ENCODE results near the gene CLIC5.

The CLIC5 gene

DNA sequence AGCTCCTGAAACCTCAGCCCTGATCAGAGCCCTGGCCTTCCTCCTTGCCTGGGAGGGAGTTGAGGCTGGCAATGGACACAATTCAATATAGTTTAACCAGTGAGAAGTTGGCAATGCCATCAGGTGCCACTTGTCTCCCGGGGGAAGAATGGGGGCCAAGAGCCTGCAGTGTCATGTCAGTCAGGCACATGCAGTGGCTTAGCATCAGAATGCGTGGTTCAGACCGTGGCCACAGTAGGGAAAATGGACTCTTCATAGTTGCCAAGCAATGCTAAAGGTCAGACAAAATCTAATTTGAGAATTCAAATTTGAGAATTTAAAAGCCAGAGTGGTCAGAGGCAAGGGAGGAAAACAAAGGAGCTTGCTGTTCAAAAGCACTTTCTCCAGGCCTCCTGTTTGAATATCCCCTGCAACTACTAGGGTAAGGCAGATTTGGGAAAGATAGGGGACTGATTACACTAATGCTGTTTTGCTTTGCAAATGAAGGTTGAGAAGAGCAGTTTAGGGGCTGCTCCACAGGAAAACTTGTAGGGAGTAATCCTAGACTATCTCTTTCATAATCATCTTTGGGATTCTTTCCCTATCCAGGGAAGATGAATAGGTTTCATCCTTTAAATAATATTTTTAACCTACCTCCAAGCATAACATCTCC, 33.1 kb upstream of the CLIC5 start:
- H3K27ac ChIP-seq, result no peak overlapping the region
- TF ChIP-seq ZFX (IDR thresholded peaks at IDR 0.05), result no peak
- TF ChIP-seq, protein P1, sequence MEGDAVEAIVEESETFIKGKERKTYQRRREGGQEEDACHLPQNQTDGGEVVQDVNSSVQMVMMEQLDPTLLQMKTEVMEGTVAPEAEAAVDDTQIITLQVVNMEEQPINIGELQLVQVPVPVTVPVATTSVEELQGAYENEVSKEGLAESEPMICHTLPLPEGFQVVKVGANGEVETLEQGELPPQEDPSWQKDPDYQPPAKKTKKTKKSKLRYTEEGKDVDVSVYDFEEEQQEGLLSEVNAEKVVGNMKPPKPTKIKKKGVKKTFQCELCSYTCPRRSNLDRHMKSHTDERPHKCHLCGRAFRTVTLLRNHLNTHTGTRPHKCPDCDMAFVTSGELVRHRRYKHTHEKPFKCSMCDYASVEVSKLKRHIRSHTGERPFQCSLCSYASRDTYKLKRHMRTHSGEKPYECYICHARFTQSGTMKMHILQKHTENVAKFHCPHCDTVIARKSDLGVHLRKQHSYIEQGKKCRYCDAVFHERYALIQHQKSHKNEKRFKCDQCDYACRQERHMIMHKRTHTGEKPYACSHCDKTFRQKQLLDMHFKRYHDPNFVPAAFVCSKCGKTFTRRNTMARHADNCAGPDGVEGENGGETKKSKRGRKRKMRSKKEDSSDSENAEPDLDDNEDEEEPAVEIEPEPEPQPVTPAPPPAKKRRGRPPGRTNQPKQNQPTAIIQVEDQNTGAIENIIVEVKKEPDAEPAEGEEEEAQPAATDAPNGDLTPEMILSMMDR (conservative IDR thresholded peaks at IDR 0.05), result no peak

GRCh38 chr6:46046558-46047174, 31.0 kb upstream of the CLIC5 start:
- no peak for TF ChIP-seq ZFX (IDR thresholded peaks at IDR 0.05)
- TF ChIP-seq, protein P1 (conservative IDR thresholded peaks at IDR 0.05), result no peak
- no peak overlapping the region for H3K27ac ChIP-seq

- no peak for TF ChIP-seq ZFX (IDR thresholded peaks at IDR 0.05)
- TF ChIP-seq, protein P1 (conservative IDR thresholded peaks at IDR 0.05), result no peak
- no peak overlapping the region for H3K27ac ChIP-seq
Measured at GRCh38 chr6:46044881-46045617, 29.4 kb upstream of the CLIC5 start.

DNA sequence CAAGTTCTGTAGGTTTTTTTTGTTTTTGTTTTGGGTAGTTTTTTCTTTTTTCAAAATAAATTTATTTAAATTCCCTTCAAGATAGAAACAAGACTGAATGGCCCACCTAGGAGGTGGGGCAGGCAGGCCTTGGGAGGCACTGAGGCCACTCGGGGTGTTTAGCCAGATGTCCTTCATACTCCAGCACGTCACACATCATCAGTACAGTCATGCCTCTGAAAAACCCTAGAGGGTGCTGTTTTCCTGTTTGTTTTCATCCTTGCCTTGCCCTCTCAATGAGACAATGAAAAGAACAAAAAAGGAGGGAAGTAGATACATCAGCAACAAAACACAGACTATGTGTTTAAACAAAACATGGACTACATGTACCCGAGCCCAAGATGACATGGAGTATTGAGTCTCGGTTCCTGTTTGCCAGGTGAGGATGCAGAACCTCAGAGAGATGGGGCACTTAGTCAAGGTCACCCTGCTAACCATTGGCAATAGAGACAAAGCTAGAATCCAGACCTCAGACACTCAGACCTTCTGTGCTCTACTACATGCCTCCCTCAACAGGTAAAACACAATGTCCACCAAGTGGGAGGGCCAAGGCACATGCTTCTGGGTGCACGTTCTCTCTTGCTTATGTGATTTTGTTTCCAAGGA, 26.8 kb upstream of the CLIC5 start:
- no peak for TF ChIP-seq ZFX (IDR thresholded peaks at IDR 0.05)
- TF ChIP-seq, protein P1 (conservative IDR thresholded peaks at IDR 0.05), result peak; percentile 85
- H3K27ac ChIP-seq, result no peak overlapping the region

DNA sequence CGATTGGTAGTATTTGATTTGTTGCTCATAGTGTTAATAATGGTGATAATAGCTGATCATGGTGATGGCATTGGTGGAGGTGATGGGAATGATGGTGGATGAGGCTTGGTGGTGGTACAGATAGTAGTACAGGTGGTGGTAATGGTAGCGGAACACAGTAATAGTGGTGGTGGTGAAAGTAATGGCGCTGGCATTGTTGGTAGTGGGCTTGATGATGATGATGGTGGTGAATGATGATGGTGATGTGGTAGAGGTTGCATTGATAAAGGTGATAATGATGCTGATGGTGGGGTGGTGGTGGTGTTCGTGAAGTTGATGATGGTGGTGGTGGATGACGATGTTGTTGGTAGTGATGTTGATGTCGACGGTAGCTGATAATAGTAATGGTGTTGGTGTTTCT, 24.6 kb upstream of the CLIC5 start:
- TF ChIP-seq, protein P1 (conservative IDR thresholded peaks at IDR 0.05), result no peak
- no peak for TF ChIP-seq ZFX (IDR thresholded peaks at IDR 0.05)
- no peak overlapping the region for H3K27ac ChIP-seq

DNA sequence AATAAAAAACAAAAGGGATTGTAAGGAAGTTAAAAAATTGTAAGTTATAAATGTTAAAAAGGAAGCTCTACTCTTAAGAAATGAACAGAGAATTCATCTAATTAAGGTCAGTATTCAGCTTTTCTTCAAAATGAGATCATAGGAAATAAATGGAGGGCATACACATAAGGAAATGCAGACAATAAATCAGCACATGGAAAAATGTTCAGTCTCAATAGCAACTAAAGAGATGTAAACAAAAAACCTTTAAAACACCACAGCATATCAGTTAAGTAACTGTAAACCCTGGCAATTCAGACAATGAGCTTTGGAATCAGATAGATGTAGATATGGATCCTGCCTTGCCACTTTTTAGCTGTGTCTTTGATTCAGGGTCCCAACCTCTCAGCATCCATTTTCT, 24.0 kb upstream of the CLIC5 start:
- no peak overlapping the region for H3K27ac ChIP-seq
- TF ChIP-seq, protein P1 (conservative IDR thresholded peaks at IDR 0.05), result no peak
- no peak for TF ChIP-seq ZFX (IDR thresholded peaks at IDR 0.05)

- TF ChIP-seq, protein P1 (conservative IDR thresholded peaks at IDR 0.05), result no peak
- TF ChIP-seq ZFX (IDR thresholded peaks at IDR 0.05), result no peak
- no peak overlapping the region for H3K27ac ChIP-seq
Measured at GRCh38 chr6:46036911-46037310, 21.3 kb upstream of the CLIC5 start.
